ENCODE data around the gene PRRT3. TPM values are rescaled to one million over a fixed set of nuclear protein-coding genes. Genes with fewer than 3 reads are reported as not detected.
A peak's percentile ranks its signal among the peaks of the same experiment; 100 is the strongest.

Gene PRRT3
- polyA plus RNA-seq, 1 of the 3 experiments (the other 2 are of a cell fraction), result 5.5 TPM

- H3K27ac ChIP-seq (ENCODE audit: low read depth in 2 of 2, low read length in 1 of 2), result peak overlapping the region in 1 of 2 experiments; percentile 43; a peak in 1 of 4 replicates
- ChIA-PET CTCF (interaction anchor here (0.6 to 2.0 kb wide), 20 partner anchors 8 to 443 kb away, joined by 3 to 38 read pairs (median 4); partner anchors contain the start of genes CRELD1 and IL17RE), POLR2A (interaction anchor here (0.7 to 6.8 kb wide), 6 partner anchors 12 to 102 kb away, joined by 3 to 58 read pairs (median 3); partner anchors contain the start of genes CRELD1 and RPUSD3)
- TF ChIP-seq PBX3 (IDR thresholded peaks at IDR 0.05) (no peak), SMC3 (IDR thresholded peaks at IDR 0.05; ENCODE audit: low read depth, low read length) (peak; percentile 15; the same call in 1 of the 2 replicates), SIN3A (IDR thresholded peaks at IDR 0.05; ENCODE audit: borderline replicate concordance, low read depth, low read length) (no peak), CTCF (IDR thresholded peaks at IDR 0.05) (peak; percentile 52), IRF3 (IDR thresholded peaks at IDR 0.05; ENCODE audit: low read depth, low read length) (no peak), NRF1 (IDR thresholded peaks at IDR 0.05; ENCODE audit: low read depth, low read length) (peak; percentile 80), MXI1 (IDR thresholded peaks at IDR 0.05; ENCODE audit: low read depth, low read length) (no peak), JUND (IDR thresholded peaks at IDR 0.05) (no peak), CHD2 (IDR thresholded peaks at IDR 0.05; ENCODE audit: low read length, partially characterized antibody) (peak; percentile 9), FOXM1 (IDR thresholded peaks at IDR 0.05; ENCODE audit: low read depth) (no peak), MAX (IDR thresholded peaks at IDR 0.05; ENCODE audit: low read depth) (peak; percentile 59; the same call in 1 of the 2 replicates), YY1 (IDR thresholded peaks at IDR 0.05; ENCODE audit: low read depth) (no peak), TAF1 (IDR thresholded peaks at IDR 0.05; ENCODE audit: borderline replicate concordance, low read depth, low read length) (peak; percentile 57; the same call in 1 of the 2 replicates), ELF1 (IDR thresholded peaks at IDR 0.05) (no peak), TEAD4 (IDR thresholded peaks at IDR 0.05; ENCODE audit: borderline replicate concordance, insufficient read depth) (no peak), RAD21 (IDR thresholded peaks at IDR 0.05; ENCODE audit: low read length) (peak; percentile 48), RXRA (IDR thresholded peaks at IDR 0.05; ENCODE audit: borderline replicate concordance, low read depth) (no peak), POLR2AphosphoS5 (IDR thresholded peaks at IDR 0.05; ENCODE audit: low read depth, low read length) (peak; percentile 53)
- no peaks in the 10 kb centered on the region for H4K20me1 ChIP-seq (ENCODE audit: insufficient read depth)
- 0 out of 2 replicates have a peak overlapping the region, but pooled peaks have one; percentile 19 for H3K4me2 ChIP-seq
- DNase-seq, result peak; percentile 89
- H3K9me2 ChIP-seq, result no peaks in the 10 kb centered on the region
- no peak overlapping the region; the same call in 1 of the 2 replicates for H3K9ac ChIP-seq
- WGBS (ENCODE audit: low lambda C conversion rate), result 61% methylated on average over 37 of the region's 90 CpGs
- H2AFZ ChIP-seq (ENCODE audit: low read depth), result no peak overlapping the region
- peaks cover 0 to 18% of the 10 kb centered on the region in 2 experiments for H3K36me3 ChIP-seq (replicated peaks in 1 of 2; ENCODE audit: control insufficient read depth in 1 of 2, insufficient read depth in 2 of 2, low read length in 1 of 2)
- peaks cover 4% of the 10 kb centered on the region for H3F3A ChIP-seq (replicated peaks; ENCODE audit: insufficient read depth)
- peaks cover 0 to 7% of the 10 kb centered on the region in 2 experiments; a peak in 1 of 4 replicates for H3K4me1 ChIP-seq (ENCODE audit: control insufficient read depth in 1 of 2, insufficient read depth in 2 of 2, low read depth in 1 of 2, low read length in 1 of 2)
- no peaks in the 10 kb centered on the region for H3K9me3 ChIP-seq
- no peaks in the 10 kb centered on the region for H3K79me2 ChIP-seq (ENCODE audit: insufficient read depth)
- H3K4me3 ChIP-seq (ENCODE audit: low read depth in 2 of 2, low read length in 1 of 2), result peak overlapping the region; percentile 41; a peak in 3 of 4 replicates
- no peaks in the 10 kb centered on the region for H3K27me3 ChIP-seq (ENCODE audit: insufficient read depth)
Observed at GRCh38 chr3:9946112-9947024, 5.8 kb downstream of the PRRT3 start.

All from SK-N-SH (cell line).